Hepatocyte (in vitro differentiated cells): ENCODE data around the gene PABPC1L2B. TPM values are rescaled to one million over a fixed set of nuclear protein-coding genes. Genes with fewer than 3 reads are reported as not detected.
"Not testable (repeated sequence)": the region's sequence is repeated elsewhere in the genome, so short reads cannot be mapped to it uniquely, and the experiment has no call there.

Source experiments
- DNase-seq: peaks from one replicate; pipeline ENCODE4 v3.0.0-alpha.2; 2016; ENCODE audit warnings: low spot score
- H2AFZ ChIP-seq: fragments of 200-600 bp; sonication (generic); 2 replicates; pipeline ENCODE4 v1.6.0; 2016; ENCODE audit warnings: antibody characterized with exemption, mild to moderate bottlenecking
- H3K27ac ChIP-seq: fragments of 200-600 bp; sonication (generic); 2 replicates; pipeline ENCODE4 v1.5.1; 2016; ENCODE audit warnings: mild to moderate bottlenecking
- H3K27me3 ChIP-seq: fragments of 200-600 bp; sonication (generic); 2 replicates; pipeline ENCODE4 v1.6.1; 2016
- H3K36me3 ChIP-seq: fragments of 200-600 bp; sonication (generic); replicated peaks from 2 replicates; pipeline ENCODE4 v1.5.1; 2016; ENCODE audit warnings: low read depth; ENCODE audit not compliant: insufficient read depth
- H3K4me1 ChIP-seq: fragments of 200-600 bp; sonication (generic); 2 replicates; pipeline ENCODE4 v1.5.1; 2016; ENCODE audit warnings: mild to moderate bottlenecking, moderate library complexity; ENCODE audit not compliant: insufficient read depth
- H3K4me2 ChIP-seq: fragments of 200-600 bp; sonication (generic); 2 replicates; pipeline ENCODE4 v1.6.0; 2016
- H3K4me3 ChIP-seq: fragments of 200-600 bp; sonication (generic); 2 replicates; pipeline ENCODE4 v1.5.1; 2016; ENCODE audit warnings: mild to moderate bottlenecking
- H3K79me2 ChIP-seq: fragments of 200-600 bp; sonication (generic); 2 replicates; pipeline ENCODE4 v1.6.0; 2017; ENCODE audit warnings: mild to moderate bottlenecking
- H3K9me2 ChIP-seq: fragments of 200-600 bp; sonication (generic); replicated peaks from 2 replicates; pipeline ENCODE4 v1.6.0; 2017; ENCODE audit warnings: mild to moderate bottlenecking; ENCODE audit not compliant: insufficient read depth
- H3K9me3 ChIP-seq: fragments of 200-600 bp; sonication (generic); 2 replicates; pipeline ENCODE4 v1.5.1; 2016; ENCODE audit warnings: low read depth, mild to moderate bottlenecking
- H4K20me1 ChIP-seq: fragments of 200-600 bp; sonication (generic); 2 replicates; pipeline ENCODE4 v1.6.0; 2016; ENCODE audit warnings: mild to moderate bottlenecking; ENCODE audit not compliant: insufficient read depth, poor library complexity, severe bottlenecking
- WGBS: methylation state at CpG from one replicate; pipeline ENCODE4 v1.1.6; 2016; ENCODE audit warnings: low lambda C conversion rate; ENCODE audit errors: missing lambda C conversion rate; 5-methylcytosine and 5-hydroxymethylcytosine counted together
- polyA plus RNA-seq: library from polyadenylated mRNA; unstranded; fragments of >200 nt; fragmentation: Nextera tagmentation; extraction: Ambion mirVana; gene quantifications from 2 replicates; pipeline ENCODE4 v1.2.1, GENCODE V29; 2016
- total RNA-seq: library from RNA; depleted of rRNA; stranded (reverse); fragments of >200 nt; gene quantifications from 2 replicates; pipeline ENCODE4 v1.2.3, GENCODE V29; 2014

The PABPC1L2B gene
- not detected in 2 replicates for total RNA-seq
- not detected in 2 replicates for polyA plus RNA-seq

DNA sequence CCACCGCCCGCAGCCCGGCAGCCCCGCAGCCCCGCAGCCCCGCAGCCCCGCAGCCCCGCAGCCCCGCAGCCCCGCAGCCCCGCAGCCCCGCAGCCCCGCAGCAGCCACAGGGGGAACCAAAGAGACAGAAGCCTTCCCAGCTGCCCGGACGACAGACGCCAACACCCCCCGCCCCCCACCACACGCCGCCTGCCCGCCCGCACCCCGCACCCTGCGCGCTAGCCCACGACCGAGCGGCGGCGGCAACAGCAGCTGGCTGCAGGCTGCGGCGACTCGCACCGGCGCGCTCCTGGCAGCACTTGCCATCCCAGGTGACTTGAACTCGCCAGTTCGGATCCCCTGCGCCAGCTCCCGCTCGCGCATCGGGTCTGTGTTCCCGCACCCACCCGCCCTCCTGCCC, at the start of gene PABPC1L2B:
Gene PABPC1L2B (plus strand): TSS at position 207 of the 400 bp plus-strand sequence. CDS start 704 bp downstream, outside the sequence.
- not testable (repeated sequence) for H3K4me1 ChIP-seq, H3K27ac ChIP-seq, H4K20me1 ChIP-seq, DNase-seq, H3K9me2 ChIP-seq, H2AFZ ChIP-seq, H3K9me3 ChIP-seq, H3K36me3 ChIP-seq, H3K79me2 ChIP-seq, H3K4me2 ChIP-seq, H3K4me3 ChIP-seq
- H3K27me3 ChIP-seq = peaks cover 13% of the 10 kb centered on the region
- WGBS = no CpG with 5 or more reads among the region's 44 CpGs

DNA sequence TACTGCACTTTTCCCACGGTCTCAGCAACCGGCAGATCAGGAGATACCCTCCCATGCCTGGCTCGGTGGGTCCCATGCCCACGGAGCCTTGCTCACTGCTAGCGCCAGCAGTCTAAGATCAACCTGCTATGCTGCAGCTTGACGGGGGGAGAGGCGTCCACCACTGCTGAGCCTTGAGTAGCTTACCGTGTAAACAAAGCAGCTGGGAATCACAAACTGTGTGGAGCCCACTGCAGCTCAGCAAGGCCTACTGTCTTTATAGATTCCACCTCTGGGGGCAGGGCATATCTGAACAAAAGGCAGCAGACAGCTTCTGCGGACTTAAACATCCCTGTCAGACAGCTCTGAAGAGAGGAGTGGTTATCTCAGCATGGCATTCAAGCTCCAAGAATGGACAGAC, 42.8 kb upstream of the PABPC1L2B start:
- H3K27me3 ChIP-seq, H4K20me1 ChIP-seq, H3K9me2 ChIP-seq, H3K36me3 ChIP-seq, H3K27ac ChIP-seq, DNase-seq, H2AFZ ChIP-seq, H3K4me1 ChIP-seq, H3K4me3 ChIP-seq, H3K9me3 ChIP-seq, H3K4me2 ChIP-seq, H3K79me2 ChIP-seq: not testable (repeated sequence)
- WGBS = no CpG with 5 or more reads among the region's 9 CpGs

DNA sequence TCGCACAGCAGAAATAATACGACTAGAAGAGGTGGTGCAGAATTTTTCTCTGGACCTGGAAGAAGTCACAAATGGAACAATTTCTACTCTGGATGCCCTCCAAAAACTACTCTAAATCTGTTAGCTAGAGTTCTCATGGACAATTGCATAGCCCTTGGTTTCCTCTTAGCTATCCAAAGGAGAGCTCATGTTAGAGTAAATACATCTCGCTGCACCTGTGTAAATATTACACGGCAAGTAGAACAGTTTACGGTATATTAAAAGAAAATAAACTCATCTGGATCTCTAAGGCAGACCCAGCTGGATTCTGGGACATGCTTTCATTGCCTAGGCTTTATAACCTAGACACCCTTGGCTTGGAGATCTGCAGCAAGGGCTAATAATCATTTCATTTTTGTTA, 30.9 kb upstream of the PABPC1L2B start:
- H3K4me2 ChIP-seq, H3K79me2 ChIP-seq, H3K27me3 ChIP-seq, H3K4me3 ChIP-seq, H2AFZ ChIP-seq, H3K9me2 ChIP-seq, H3K27ac ChIP-seq, H3K36me3 ChIP-seq, H3K9me3 ChIP-seq, H4K20me1 ChIP-seq, H3K4me1 ChIP-seq, DNase-seq: not testable (repeated sequence)
- WGBS = no CpG with 5 or more reads among the region's 5 CpGs

DNA sequence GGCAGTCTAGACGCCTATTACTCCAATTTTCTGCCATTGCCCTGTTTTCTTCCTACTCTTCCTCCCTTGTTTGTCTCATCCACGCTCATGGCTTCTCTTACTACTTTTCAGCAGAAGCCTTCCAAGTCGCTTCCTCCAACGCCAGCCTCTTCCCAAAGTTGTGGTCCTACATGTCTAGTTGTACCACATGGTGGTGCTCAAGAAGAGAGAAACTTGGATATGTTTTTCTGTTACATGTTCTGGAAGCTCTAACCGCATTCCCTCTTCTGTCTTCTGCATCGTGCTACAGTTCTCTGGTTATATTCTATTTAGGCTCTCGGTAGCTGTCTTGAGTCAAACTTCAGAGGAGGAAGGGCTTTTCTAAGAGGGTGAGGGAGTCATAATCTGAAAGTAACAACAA, 27.9 kb upstream of the PABPC1L2B start:
- not testable (repeated sequence) for H3K4me2 ChIP-seq, H3K27me3 ChIP-seq, H3K4me1 ChIP-seq, DNase-seq, H3K9me3 ChIP-seq, H3K36me3 ChIP-seq, H4K20me1 ChIP-seq, H2AFZ ChIP-seq, H3K4me3 ChIP-seq, H3K27ac ChIP-seq, H3K9me2 ChIP-seq, H3K79me2 ChIP-seq
- WGBS = no CpG with 5 or more reads among the region's 7 CpGs

DNA sequence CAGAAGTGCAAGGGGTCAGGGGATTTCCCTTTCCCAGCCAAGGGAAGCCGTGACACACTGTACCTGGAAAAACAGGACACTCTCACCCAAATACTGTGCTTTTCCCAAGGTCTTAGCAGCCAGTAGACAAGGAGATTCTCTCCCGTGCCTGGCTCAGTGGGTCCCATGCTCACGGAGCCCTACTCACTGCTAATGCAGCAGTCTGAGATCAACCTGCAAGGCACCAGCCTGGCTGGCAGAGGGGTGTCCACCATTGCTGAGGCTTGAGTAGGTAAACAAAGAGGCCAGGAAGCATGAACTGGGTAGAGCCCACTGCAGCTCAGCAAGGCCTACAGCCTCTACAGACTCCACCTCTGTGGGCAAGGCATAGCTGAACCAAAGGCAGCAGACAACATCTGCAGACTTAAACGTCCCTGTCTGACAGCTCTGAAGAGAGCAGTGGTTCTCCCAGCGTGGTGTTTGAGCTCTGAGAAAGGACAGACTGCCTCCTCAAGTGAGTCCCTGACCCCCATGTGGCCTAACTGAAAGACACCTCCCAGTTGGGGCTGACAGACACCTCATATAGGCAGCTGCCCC, 21.8 kb upstream of the PABPC1L2B start:
- not testable (repeated sequence) for H3K27me3 ChIP-seq, H3K27ac ChIP-seq, H3K4me2 ChIP-seq, H4K20me1 ChIP-seq, DNase-seq, H3K9me2 ChIP-seq, H3K9me3 ChIP-seq, H3K79me2 ChIP-seq, H3K4me3 ChIP-seq, H3K36me3 ChIP-seq, H2AFZ ChIP-seq, H3K4me1 ChIP-seq
- 67% methylated on average over 5 of the region's 5 CpGs for WGBS

DNA sequence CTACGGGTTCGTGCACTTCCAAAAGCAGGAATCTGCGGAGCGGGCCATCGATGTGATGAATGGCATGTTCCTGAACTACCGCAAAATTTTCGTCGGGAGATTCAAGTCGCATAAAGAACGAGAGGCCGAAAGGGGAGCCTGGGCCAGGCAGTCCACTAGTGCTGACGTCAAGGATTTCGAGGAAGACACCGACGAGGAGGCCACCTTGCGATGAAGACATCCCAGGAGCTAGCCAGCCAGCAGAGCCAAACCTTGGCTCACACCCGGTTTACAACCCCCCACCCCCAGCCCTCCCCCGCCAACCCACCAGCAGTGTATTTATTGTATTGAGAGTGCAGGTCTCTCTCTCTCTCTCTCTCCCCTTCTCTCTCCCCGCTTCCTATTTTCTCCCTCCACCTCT, 1.3 kb downstream of the PABPC1L2B start:
- H2AFZ ChIP-seq, H3K4me2 ChIP-seq, H3K79me2 ChIP-seq, H3K9me2 ChIP-seq, DNase-seq, H3K4me1 ChIP-seq, H3K27ac ChIP-seq, H3K4me3 ChIP-seq, H4K20me1 ChIP-seq, H3K9me3 ChIP-seq, H3K36me3 ChIP-seq: not testable (repeated sequence)
- H3K27me3 ChIP-seq = peaks cover 13% of the 10 kb centered on the region
- WGBS = no CpG with 5 or more reads among the region's 19 CpGs
